ENCODE data around the gene SRGAP1. TPM values are rescaled to one million over a fixed set of nuclear protein-coding genes. Genes with fewer than 3 reads are reported as not detected.
A peak's percentile ranks its signal among the peaks of the same experiment; 100 is the strongest.

Gene SRGAP1
- total RNA-seq, 1 donor from 2014 or later = 49.3 TPM

- Mint-ChIP-seq H3K36me3 (ENCODE audit: low read depth, unreplicated experiment) (peaks cover 7% of the 10 kb centered on the region), H3K27me3 (ENCODE audit: unreplicated experiment) (peaks cover 3% of the 10 kb centered on the region), H3K9me3 (ENCODE audit: unreplicated experiment) (no peaks in the 10 kb centered on the region), H3K27ac (ENCODE audit: unreplicated experiment) (no peak overlapping the region), H3K4me3 (ENCODE audit: unreplicated experiment) (no peak overlapping the region), H3K4me1 (ENCODE audit: unreplicated experiment) (peaks cover 50% of the 10 kb centered on the region)
- no peak for DNase-seq (ENCODE audit: low spot score)
- TF ChIP-seq CTCF (IDR thresholded peaks at IDR 0.05; ENCODE audit: unreplicated experiment) = no peak
These were observed 56.7 kb downstream of the SRGAP1 start for GRCh38 chr12:63900922-63901793.

- Mint-ChIP-seq H3K4me1 (ENCODE audit: unreplicated experiment) (peaks cover 27% of the 10 kb centered on the region), H3K27ac (ENCODE audit: unreplicated experiment) (no peak overlapping the region), H3K27me3 (ENCODE audit: unreplicated experiment) (peaks cover 1% of the 10 kb centered on the region), H3K9me3 (ENCODE audit: unreplicated experiment) (no peaks in the 10 kb centered on the region), H3K4me3 (ENCODE audit: unreplicated experiment) (no peak overlapping the region), H3K36me3 (ENCODE audit: low read depth, unreplicated experiment) (peaks cover 11% of the 10 kb centered on the region)
- no peak for TF ChIP-seq CTCF (IDR thresholded peaks at IDR 0.05; ENCODE audit: unreplicated experiment)
- no peak for DNase-seq (ENCODE audit: low spot score)
These were observed 60.2 kb downstream of the SRGAP1 start for GRCh38 chr12:63904653-63905052.

GRCh38 chr12:63905544-63905943 is 61.0 kb downstream of the SRGAP1 start:
- Mint-ChIP-seq H3K36me3 (ENCODE audit: low read depth, unreplicated experiment) (peaks cover 11% of the 10 kb centered on the region), H3K9me3 (ENCODE audit: unreplicated experiment) (no peaks in the 10 kb centered on the region), H3K27ac (ENCODE audit: unreplicated experiment) (no peak overlapping the region), H3K4me1 (ENCODE audit: unreplicated experiment) (peaks cover 30% of the 10 kb centered on the region), H3K4me3 (ENCODE audit: unreplicated experiment) (no peak overlapping the region), H3K27me3 (ENCODE audit: unreplicated experiment) (peaks cover 1% of the 10 kb centered on the region)
- DNase-seq (ENCODE audit: low spot score) = no peak
- no peak for TF ChIP-seq CTCF (IDR thresholded peaks at IDR 0.05; ENCODE audit: unreplicated experiment)

- Mint-ChIP-seq H3K27me3 (ENCODE audit: unreplicated experiment) (peaks cover 1% of the 10 kb centered on the region), H3K4me3 (ENCODE audit: unreplicated experiment) (peak overlapping the region; percentile 35), H3K27ac (ENCODE audit: unreplicated experiment) (peak overlapping the region; percentile 41), H3K9me3 (ENCODE audit: unreplicated experiment) (no peaks in the 10 kb centered on the region), H3K4me1 (ENCODE audit: unreplicated experiment) (peaks cover 34% of the 10 kb centered on the region), H3K36me3 (ENCODE audit: low read depth, unreplicated experiment) (peaks cover 11% of the 10 kb centered on the region)
- TF ChIP-seq CTCF (IDR thresholded peaks at IDR 0.05; ENCODE audit: unreplicated experiment) = no peak
- no peak for DNase-seq (ENCODE audit: low spot score)
These were observed 62.4 kb downstream of the SRGAP1 start for GRCh38 chr12:63906876-63907275.

GRCh38 chr12:63907561-63907960 is 63.1 kb downstream of the SRGAP1 start:
- Mint-ChIP-seq H3K4me3 (ENCODE audit: unreplicated experiment) (no peak overlapping the region), H3K36me3 (ENCODE audit: low read depth, unreplicated experiment) (peaks cover 11% of the 10 kb centered on the region), H3K4me1 (ENCODE audit: unreplicated experiment) (peaks cover 37% of the 10 kb centered on the region), H3K27ac (ENCODE audit: unreplicated experiment) (no peak overlapping the region), H3K27me3 (ENCODE audit: unreplicated experiment) (peaks cover 1% of the 10 kb centered on the region), H3K9me3 (ENCODE audit: unreplicated experiment) (no peaks in the 10 kb centered on the region)
- DNase-seq (ENCODE audit: low spot score) = no peak
- TF ChIP-seq CTCF (IDR thresholded peaks at IDR 0.05; ENCODE audit: unreplicated experiment) = no peak

Measured in endothelial cell (in vitro differentiated cells).